HepG2 (cell line): ENCODE results near the gene PRMT7. TPM values are rescaled to one million over a fixed set of nuclear protein-coding genes. Genes with fewer than 3 reads are reported as not detected.

Source experiments
- ATAC-seq: fragments of 200-7000 bp; cut with Tn5 transposase; 3 replicates; pipeline ENCODE4 v1.9.1; 2020; ENCODE audit warnings: mild to moderate bottlenecking, moderate library complexity
- BruUV-seq: library from RNA; stranded (reverse); fragments of 400-500 nt; replicated peaks from 2 replicates; lab custom pipeline; 2021; lab: Mats Ljungman, UMichigan
- CTCF ChIA-PET: fragments of 300-600 bp; formaldehyde crosslinking; extraction: SDS; loops from one replicate; lab custom pipeline; 2021; ENCODE audit warnings: low total read pairs, inconsistent platforms, low intra/inter-chr PET ratio; lab: Yijun Ruan, JAX
- POLR2A ChIA-PET: fragments of 350-600 bp; sonication (Branson Sonifier 250); formaldehyde crosslinking; loops from one replicate; lab custom pipeline; 2020; ENCODE audit warnings: antibody characterized with exemption, inconsistent platforms; lab: Yijun Ruan, JAX
- DNase-seq: peaks from one replicate; pipeline ENCODE4 v3.0.0-alpha.2; 2015; ENCODE audit warnings: low spot score
- FAIRE-seq: peaks from 3 replicates; lab custom pipeline; 2011; peaks lifted over from hg19 to GRCh38; lab: Jason Lieb, UNC
- H2AFZ ChIP-seq: one replicate; pipeline ENCODE4 v1.6.1; 2011; ENCODE audit warnings: low read length, inconsistent platforms
- H3K27ac ChIP-seq: fragments of 300-600 bp; 3 replicates; pipeline ENCODE4 v1.8.0; 2011; ENCODE audit warnings: mixed run types, mild to moderate bottlenecking, mixed read lengths, low read length, inconsistent platforms; ENCODE audit not compliant: insufficient read depth; ENCODE audit errors: extremely low read length
- H3K27me3 ChIP-seq, 2 experiments: fragments of 200-600 bp in 1 of 2; 2 replicates in 1 of 2; 3 replicates in 1 of 2; pipeline versions ENCODE4 v1.6.0 to v1.8.0; 2011; ENCODE audit warnings: low read length in 2 of 2, mild to moderate bottlenecking in 2 of 2, moderate library complexity in 2 of 2, inconsistent platforms in 1 of 2; ENCODE audit not compliant: insufficient read depth in 2 of 2, control insufficient read depth in 1 of 2
- H3K36me3 ChIP-seq, 2 experiments: fragments of 200-600 bp in 1 of 2; replicated peaks in 1 of 2; 2 replicates in 1 of 2; 3 replicates in 1 of 2; pipeline versions ENCODE4 v1.5.1 to v1.8.0; 2011; ENCODE audit warnings: low read length in 2 of 2, inconsistent platforms in 1 of 2; ENCODE audit not compliant: insufficient read depth in 2 of 2, control insufficient read depth in 1 of 2
- H3K4me1 ChIP-seq: 2 replicates; pipeline ENCODE4 v1.5.1; 2012; ENCODE audit warnings: low read length, inconsistent platforms; ENCODE audit not compliant: insufficient read depth
- H3K4me2 ChIP-seq: 2 replicates; pipeline ENCODE4 v1.6.0; 2011; ENCODE audit warnings: low read depth, low read length, inconsistent platforms
- H3K4me3 ChIP-seq, 3 experiments: fragments of 200-600 bp in 1 of 3; sonication (generic), shearing (Covaris generic) in 1 of 3; replicated peaks in 1 of 3; 2 replicates each; pipeline ENCODE4 v1.5.1; 2011 to 2016; ENCODE audit warnings: low read length in 3 of 3, inconsistent platforms in 2 of 3, low read depth in 2 of 3, mild to moderate bottlenecking in 2 of 3, control low read depth in 1 of 3, mixed read lengths in 1 of 3; ENCODE audit not compliant: insufficient read depth in 1 of 3
- H3K79me2 ChIP-seq: one replicate; pipeline ENCODE4 v1.6.1; 2011; ENCODE audit warnings: low read length, inconsistent platforms; ENCODE audit not compliant: insufficient read depth
- H3K9ac ChIP-seq: 2 replicates; pipeline ENCODE4 v1.6.0; 2011; ENCODE audit warnings: mild to moderate bottlenecking, low read depth, low read length, inconsistent platforms; ENCODE audit not compliant: insufficient read depth
- H3K9me3 ChIP-seq: 2 replicates; pipeline ENCODE4 v1.5.1; 2012; ENCODE audit warnings: mild to moderate bottlenecking, low read length
- H4K20me1 ChIP-seq: 2 replicates; pipeline ENCODE4 v1.6.0; 2011; ENCODE audit warnings: inconsistent platforms, mild to moderate bottlenecking, low read length, moderate library complexity; ENCODE audit not compliant: insufficient read depth
- ARID2 ChIP-seq: sonication (generic); formaldehyde crosslinking; IDR thresholded peaks from 2 replicates; pipeline ENCODE4 v1.8.1; 2022; ENCODE audit warnings: mild to moderate bottlenecking, missing genetic modification reagents, borderline replicate concordance
- ERF ChIP-seq: IDR thresholded peaks from 2 replicates; pipeline ENCODE4 v1.6.1; 2018; ENCODE audit warnings: missing biosample characterization, missing genetic modification reagents
- NFE2 ChIP-seq: sonication (generic); formaldehyde crosslinking; IDR thresholded peaks from 2 replicates; pipeline ENCODE4 v1.4.0; 2020; ENCODE audit warnings: missing genetic modification reagents
- PAWR ChIP-seq: sonication (generic); formaldehyde crosslinking; IDR thresholded peaks from 2 replicates; pipeline ENCODE4 v1.4.0; 2020; ENCODE audit warnings: missing genetic modification reagents, mild to moderate bottlenecking, borderline replicate concordance
- SMYD3 ChIP-seq: sonication (generic); formaldehyde crosslinking; IDR thresholded peaks from 2 replicates; pipeline ENCODE4 v1.8.1; 2023; ENCODE audit warnings: mild to moderate bottlenecking, missing genetic modification reagents
- SOX13 ChIP-seq, 3 experiments: fragments of 450-650 bp in 1 of 3; sonication (generic) in 1 of 3; formaldehyde crosslinking in 1 of 3; IDR thresholded peaks in 2 of 3; conservative IDR thresholded peaks in 1 of 3; 2 replicates each; pipeline versions ENCODE4 v1.5.0 to v1.6.1; 2016 to 2020; ENCODE audit warnings: antibody characterized with exemption in 1 of 3, mild to moderate bottlenecking in 1 of 3, missing compliant biosample characterization in 1 of 3, missing genetic modification reagents in 1 of 3, moderate library complexity in 1 of 3
- SPEN ChIP-seq: sonication (generic); formaldehyde crosslinking; IDR thresholded peaks from 2 replicates; pipeline ENCODE4 v1.5.1; 2020; ENCODE audit warnings: low read depth, mild to moderate bottlenecking, missing genetic modification reagents
- ZNF343 ChIP-seq: sonication (generic); formaldehyde crosslinking; IDR thresholded peaks from 2 replicates; pipeline ENCODE4 v1.4.0; 2020; ENCODE audit warnings: mild to moderate bottlenecking, missing genetic modification reagents
- ZNF530 ChIP-seq: sonication (generic); formaldehyde crosslinking; IDR thresholded peaks from 2 replicates; pipeline ENCODE4 v1.5.0; 2020; ENCODE audit warnings: low read depth, mild to moderate bottlenecking, missing genetic modification reagents
- ZNF724P ChIP-seq: sonication (generic); formaldehyde crosslinking; IDR thresholded peaks from 2 replicates; pipeline ENCODE4 v1.8.0; 2022; ENCODE audit warnings: missing genetic modification reagents, borderline replicate concordance
- WGBS: methylation state at CpG from one replicate; pipeline ENCODE4 v1.1.6; 2017; ENCODE audit warnings: low lambda C conversion rate; 5-methylcytosine and 5-hydroxymethylcytosine counted together
- in situ Hi-C: cut with HindIII; loops from 2 replicates; pipeline ENCODE4 v1.10.0; 2017; ENCODE audit warnings: low pct_unique_long_range_greater_than_20kb; ENCODE audit not compliant: extremely low pct_ligation_motif_present
- intact Hi-C: fragments of 100-400 bp; cut with micrococcal nuclease; formaldehyde crosslinking; loops from one replicate; pipeline ENCODE4 v1.10.0; 2022; ENCODE audit not compliant: unreplicated experiment
- polyA plus RNA-seq, 8 experiments: library from polyadenylated mRNA; depleted of rRNA in 3 of 8; stranded (reverse) in 7 of 8; unstranded in 1 of 8; fragments of >200 nt; fragmentation: Illumina TruSeq in 4 of 8; extraction: Trizol in 4 of 8; gene quantifications; 2 replicates each; pipeline versions ENCODE4 v1.2.1 to v1.2.3, GENCODE V29; 2011 to 2016; ENCODE audit warnings: low read depth in 4 of 8, missing spikeins in 1 of 8, mixed read lengths in 1 of 8; ENCODE audit not compliant: insufficient read depth in 1 of 8
- total RNA-seq, 5 experiments: library from RNA; depleted of rRNA; stranded (reverse); fragments of >200 nt; fragmentation: Illumina TruSeq; extraction: Trizol; gene quantifications; 2 replicates each; pipeline ENCODE4 v1.2.3, GENCODE V29; 2016; ENCODE audit warnings: low read depth in 1 of 5
- TF ChIP-seq, protein P1 (sequence below): IDR thresholded peaks from 2 replicates; pipeline ENCODE4 v1.6.1; 2012; ENCODE audit warnings: low read depth, low read length, improper control_type of control experiment
- TF ChIP-seq, protein P2 (sequence below): sonication (generic); formaldehyde crosslinking; IDR thresholded peaks from 2 replicates; pipeline ENCODE4 v1.8.0; 2022; ENCODE audit warnings: mild to moderate bottlenecking, missing genetic modification reagents
- TF ChIP-seq, protein P3 (sequence below): sonication (generic); formaldehyde crosslinking; IDR thresholded peaks from 2 replicates; pipeline ENCODE4 v1.5.0; 2020; ENCODE audit warnings: mild to moderate bottlenecking, missing genetic modification reagents
- TF ChIP-seq, protein P4 (sequence below): sonication (generic); formaldehyde crosslinking; IDR thresholded peaks from 2 replicates; pipeline ENCODE4 v1.4.0; 2020; ENCODE audit warnings: missing genetic modification reagents, low read depth, mild to moderate bottlenecking, borderline replicate concordance

The PRMT7 gene
- total and polyA plus RNA-seq, 2 of the 13 experiments (the other 11 are each of a cell fraction or from before 2014, with no cell fraction given) = 47.5 to 55.0 TPM

DNA sequence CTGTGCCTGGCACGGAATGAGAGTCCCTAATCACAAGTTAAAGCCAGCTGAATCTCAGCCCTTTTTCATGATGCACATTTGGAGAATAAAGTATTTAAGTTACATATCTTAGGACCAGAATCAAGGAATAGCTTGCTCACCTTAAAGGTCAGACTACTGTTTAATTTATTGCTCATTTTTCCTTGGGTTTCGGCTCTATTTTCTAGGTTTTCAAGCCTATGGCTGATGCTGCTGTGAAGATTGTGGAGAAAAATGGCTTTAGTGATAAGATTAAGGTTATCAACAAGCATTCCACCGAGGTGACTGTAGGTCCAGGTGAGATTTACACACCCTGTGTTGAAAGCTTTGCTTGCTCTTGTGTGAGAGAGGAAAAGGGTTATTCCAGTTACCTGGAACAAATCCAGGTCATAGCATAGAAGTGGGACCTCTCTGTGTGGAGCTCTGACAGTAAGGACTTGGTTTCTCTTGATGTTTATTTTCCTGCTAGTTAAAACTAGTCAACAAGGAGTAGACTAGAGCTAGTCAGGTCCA, 18.1 kb downstream of the PRMT7 start:
- Histone ChIP-seq H3K27ac (no peak overlapping the region), H3K4me1 (peaks cover 56% of the 10 kb centered on the region), H3K9me3 (no peaks in the 10 kb centered on the region), H2AFZ (no peak overlapping the region), H3K4me2 (no peak overlapping the region), H3K27me3 (no peaks in the 10 kb centered on the region), H3K79me2 (no peaks in the 10 kb centered on the region), H3K4me3 (no peak overlapping the region), H3K36me3 (peaks cover 4 to 32% of the 10 kb centered on the region in 2 experiments), H3K9ac (no peak overlapping the region), H4K20me1 (no peaks in the 10 kb centered on the region)
- ChIA-PET CTCF (interaction anchor here (1.1 to 7.0 kb wide), 3 partner anchors 48 to 71 kb away, joined by 3 to 96 read pairs (median 8); partner anchors contain the start of gene SLC7A6), POLR2A (interaction anchor here (2.9 kb wide), 1 partner anchor 18 kb away, joined by 21 read pairs; the partner anchor contains the start of genes PRMT7 and SLC7A6OS)
- in situ Hi-C loops = loop anchor here (5.0 kb wide), 1 partner anchor 67 kb away; the partner anchor contains the start of gene SLC7A6
- BruUV-seq = no TSS peak
- DNase-seq (no peak), FAIRE-seq (no peak), ATAC-seq (no peak)
- 55% methylated on average over 3 of the region's 3 CpGs for WGBS
- intact Hi-C loops = loop anchor here (1.0 kb wide), 4 partner anchors 15 to 68 kb away; partner anchors contain the start of gene SLC7A6OS
- TF ChIP-seq, protein P1, sequence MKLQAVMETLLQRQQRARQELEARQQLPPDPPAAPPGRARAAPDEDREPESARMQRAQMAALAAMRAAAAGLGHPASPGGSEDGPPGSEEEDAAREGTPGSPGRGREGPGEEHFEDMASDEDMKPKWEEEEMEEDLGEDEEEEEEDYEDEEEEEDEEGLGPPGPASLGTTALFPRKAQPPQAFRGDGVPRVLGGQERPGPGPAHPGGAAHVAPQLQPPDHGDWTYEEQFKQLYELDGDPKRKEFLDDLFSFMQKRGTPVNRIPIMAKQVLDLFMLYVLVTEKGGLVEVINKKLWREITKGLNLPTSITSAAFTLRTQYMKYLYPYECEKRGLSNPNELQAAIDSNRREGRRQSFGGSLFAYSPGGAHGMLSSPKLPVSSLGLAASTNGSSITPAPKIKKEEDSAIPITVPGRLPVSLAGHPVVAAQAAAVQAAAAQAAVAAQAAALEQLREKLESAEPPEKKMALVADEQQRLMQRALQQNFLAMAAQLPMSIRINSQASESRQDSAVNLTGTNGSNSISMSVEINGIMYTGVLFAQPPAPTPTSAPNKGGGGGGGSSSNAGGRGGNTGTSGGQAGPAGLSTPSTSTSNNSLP = no peak
- TF ChIP-seq ZNF343 (CRISPR knock-in tag) = peak; percentile 7; the same call in 1 of the 2 replicates
- TF ChIP-seq PAWR (CRISPR knock-in tag) = 0 out of 2 replicates have a peak, but pooled peaks have one; percentile 15
- TF ChIP-seq ERF (CRISPR knock-in tag) = no peak
- TF ChIP-seq, protein P2, sequence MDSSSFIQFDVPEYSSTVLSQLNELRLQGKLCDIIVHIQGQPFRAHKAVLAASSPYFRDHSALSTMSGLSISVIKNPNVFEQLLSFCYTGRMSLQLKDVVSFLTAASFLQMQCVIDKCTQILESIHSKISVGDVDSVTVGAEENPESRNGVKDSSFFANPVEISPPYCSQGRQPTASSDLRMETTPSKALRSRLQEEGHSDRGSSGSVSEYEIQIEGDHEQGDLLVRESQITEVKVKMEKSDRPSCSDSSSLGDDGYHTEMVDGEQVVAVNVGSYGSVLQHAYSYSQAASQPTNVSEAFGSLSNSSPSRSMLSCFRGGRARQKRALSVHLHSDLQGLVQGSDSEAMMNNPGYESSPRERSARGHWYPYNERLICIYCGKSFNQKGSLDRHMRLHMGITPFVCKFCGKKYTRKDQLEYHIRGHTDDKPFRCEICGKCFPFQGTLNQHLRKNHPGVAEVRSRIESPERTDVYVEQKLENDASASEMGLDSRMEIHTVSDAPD (CRISPR knock-in tag) = 0 out of 2 replicates have a peak, but pooled peaks have one; percentile 20
- TF ChIP-seq SMYD3 = 0 out of 2 replicates have a peak, but pooled peaks have one; percentile 34
- TF ChIP-seq, protein P3, sequence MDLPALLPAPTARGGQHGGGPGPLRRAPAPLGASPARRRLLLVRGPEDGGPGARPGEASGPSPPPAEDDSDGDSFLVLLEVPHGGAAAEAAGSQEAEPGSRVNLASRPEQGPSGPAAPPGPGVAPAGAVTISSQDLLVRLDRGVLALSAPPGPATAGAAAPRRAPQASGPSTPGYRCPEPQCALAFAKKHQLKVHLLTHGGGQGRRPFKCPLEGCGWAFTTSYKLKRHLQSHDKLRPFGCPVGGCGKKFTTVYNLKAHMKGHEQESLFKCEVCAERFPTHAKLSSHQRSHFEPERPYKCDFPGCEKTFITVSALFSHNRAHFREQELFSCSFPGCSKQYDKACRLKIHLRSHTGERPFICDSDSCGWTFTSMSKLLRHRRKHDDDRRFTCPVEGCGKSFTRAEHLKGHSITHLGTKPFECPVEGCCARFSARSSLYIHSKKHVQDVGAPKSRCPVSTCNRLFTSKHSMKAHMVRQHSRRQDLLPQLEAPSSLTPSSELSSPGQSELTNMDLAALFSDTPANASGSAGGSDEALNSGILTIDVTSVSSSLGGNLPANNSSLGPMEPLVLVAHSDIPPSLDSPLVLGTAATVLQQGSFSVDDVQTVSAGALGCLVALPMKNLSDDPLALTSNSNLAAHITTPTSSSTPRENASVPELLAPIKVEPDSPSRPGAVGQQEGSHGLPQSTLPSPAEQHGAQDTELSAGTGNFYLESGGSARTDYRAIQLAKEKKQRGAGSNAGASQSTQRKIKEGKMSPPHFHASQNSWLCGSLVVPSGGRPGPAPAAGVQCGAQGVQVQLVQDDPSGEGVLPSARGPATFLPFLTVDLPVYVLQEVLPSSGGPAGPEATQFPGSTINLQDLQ (CRISPR knock-in tag) = no peak
- TF ChIP-seq ZNF530 (CRISPR knock-in tag) = no peak
- TF ChIP-seq NFE2 (CRISPR knock-in tag) = no peak
- no peak for TF ChIP-seq SOX13 (IDR thresholded peaks at IDR 0.05)
- TF ChIP-seq SOX13 (CRISPR knock-in tag; conservative IDR thresholded peaks at IDR 0.05 in 1 of 2, IDR thresholded peaks at IDR 0.05 in 1 of 2) = 0 out of 4 replicates have a peak, but pooled peaks of 1 of the 2 experiments have one; percentile 1
- TF ChIP-seq, protein P4, sequence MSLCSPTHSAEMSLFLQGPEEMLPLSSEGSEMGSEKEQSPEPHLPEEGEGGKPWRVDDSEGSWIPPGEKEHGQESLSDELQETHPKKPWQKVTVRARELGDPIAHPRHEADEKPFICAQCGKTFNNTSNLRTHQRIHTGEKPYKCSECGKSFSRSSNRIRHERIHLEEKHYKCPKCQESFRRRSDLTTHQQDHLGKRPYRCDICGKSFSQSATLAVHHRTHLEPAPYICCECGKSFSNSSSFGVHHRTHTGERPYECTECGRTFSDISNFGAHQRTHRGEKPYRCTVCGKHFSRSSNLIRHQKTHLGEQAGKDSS (CRISPR knock-in tag) = 0 out of 2 replicates have a peak, but pooled peaks have one; percentile 9
- 0 out of 2 replicates have a peak, but pooled peaks have one; percentile 34 for TF ChIP-seq ZNF724P (CRISPR knock-in tag)
- 0 out of 2 replicates have a peak, but pooled peaks have one; percentile 2 for TF ChIP-seq SPEN (CRISPR knock-in tag)
- TF ChIP-seq ARID2 (CRISPR knock-in tag) = 0 out of 2 replicates have a peak, but pooled peaks have one; percentile 35
